ENCODE results near the gene SGO2. TPM values are rescaled to one million over a fixed set of nuclear protein-coding genes. Genes with fewer than 3 reads are reported as not detected.
"Not testable (repeated sequence)": the region's sequence is repeated elsewhere in the genome, so short reads cannot be mapped to it uniquely, and the experiment has no call there.

SGO2 gene
- total and polyA plus RNA-seq, 2 donors from 2014 or later = 0.69 to 1.7 TPM

- H3K4me1 ChIP-seq (ENCODE audit: control insufficient read depth in 2 of 3, insufficient read depth in 2 of 3, low read depth in 1 of 3, low read length in 3 of 3) = no peaks in the 10 kb centered on the region
- H3K27ac ChIP-seq (ENCODE audit: low read depth in 2 of 2, low read length in 2 of 2) = no peak overlapping the region
- FAIRE-seq (no peak), DNase-seq (no peak)
- H3K9ac ChIP-seq (ENCODE audit: low read length in 3 of 3) = no peak overlapping the region
- H3K27me3 ChIP-seq (ENCODE audit: control insufficient read depth, insufficient read depth, low read length) = no peaks in the 10 kb centered on the region
- TF ChIP-seq CTCF (IDR thresholded peaks at IDR 0.05; ENCODE audit: borderline replicate concordance, extremely low read depth, insufficient read depth) = no peak
- no peak overlapping the region for H3K4me3 ChIP-seq (ENCODE audit: low read length in 3 of 3)
- no peaks in the 10 kb centered on the region for H3K36me3 ChIP-seq (ENCODE audit: control insufficient read depth in 2 of 3, insufficient read depth in 3 of 3, low read length in 3 of 3)
- intact Hi-C loops (cut with DNase I) = no loop called here
- H3K9me3 ChIP-seq (ENCODE audit: control insufficient read depth in 2 of 3, insufficient read depth in 1 of 3, low read length in 3 of 3) = no peaks in the 10 kb centered on the region
Measured at GRCh38 chr2:200533754-200534153, 7.7 kb downstream of the SGO2 start.

GRCh38 chr2:200534572-200534971 lies 8.6 kb downstream of the SGO2 start:
- H3K27me3 ChIP-seq (ENCODE audit: control insufficient read depth, insufficient read depth, low read length) = no peaks in the 10 kb centered on the region
- H3K27ac ChIP-seq (ENCODE audit: low read depth in 2 of 2, low read length in 2 of 2) = no peak overlapping the region
- no peak overlapping the region for H3K9ac ChIP-seq (ENCODE audit: low read length in 3 of 3)
- DNase-seq (no peak), FAIRE-seq (no peak)
- no peaks in the 10 kb centered on the region for H3K9me3 ChIP-seq (ENCODE audit: control insufficient read depth in 2 of 3, insufficient read depth in 1 of 3, low read length in 3 of 3)
- intact Hi-C loops (cut with DNase I) = no loop called here
- no peak overlapping the region for H3K4me3 ChIP-seq (ENCODE audit: low read length in 3 of 3)
- no peaks in the 10 kb centered on the region for H3K36me3 ChIP-seq (ENCODE audit: control insufficient read depth in 2 of 3, insufficient read depth in 3 of 3, low read length in 3 of 3)
- no peaks in the 10 kb centered on the region for H3K4me1 ChIP-seq (ENCODE audit: control insufficient read depth in 2 of 3, insufficient read depth in 2 of 3, low read depth in 1 of 3, low read length in 3 of 3)
- no peak for TF ChIP-seq CTCF (IDR thresholded peaks at IDR 0.05; ENCODE audit: borderline replicate concordance, extremely low read depth, insufficient read depth)

GRCh38 chr2:200538139-200538538 lies 12.1 kb downstream of the SGO2 start:
- H3K36me3 ChIP-seq (ENCODE audit: control insufficient read depth in 2 of 3, insufficient read depth in 3 of 3, low read length in 3 of 3) = no peaks in the 10 kb centered on the region
- H3K4me3 ChIP-seq (ENCODE audit: low read length in 3 of 3) = no peak overlapping the region
- H3K27me3 ChIP-seq (ENCODE audit: control insufficient read depth, insufficient read depth, low read length) = no peaks in the 10 kb centered on the region
- no peaks in the 10 kb centered on the region for H3K4me1 ChIP-seq (ENCODE audit: control insufficient read depth in 2 of 3, insufficient read depth in 2 of 3, low read depth in 1 of 3, low read length in 3 of 3)
- no peak overlapping the region for H3K27ac ChIP-seq (ENCODE audit: low read depth in 2 of 2, low read length in 2 of 2)
- no peak for TF ChIP-seq CTCF (IDR thresholded peaks at IDR 0.05; ENCODE audit: borderline replicate concordance, extremely low read depth, insufficient read depth)
- no peaks in the 10 kb centered on the region for H3K9me3 ChIP-seq (ENCODE audit: control insufficient read depth in 2 of 3, insufficient read depth in 1 of 3, low read length in 3 of 3)
- H3K9ac ChIP-seq (ENCODE audit: low read length in 3 of 3) = no peak overlapping the region
- intact Hi-C loops (cut with DNase I) = no loop called here
- DNase-seq (no peak), FAIRE-seq (no peak)

GRCh38 chr2:200540793-200541192 lies 14.8 kb downstream of the SGO2 start:
- intact Hi-C loops (cut with DNase I) = no loop called here
- H3K27me3 ChIP-seq (ENCODE audit: control insufficient read depth, insufficient read depth, low read length) = no peaks in the 10 kb centered on the region
- H3K9ac ChIP-seq (ENCODE audit: low read length in 3 of 3) = no peak overlapping the region
- H3K4me1 ChIP-seq (ENCODE audit: control insufficient read depth in 2 of 3, insufficient read depth in 2 of 3, low read depth in 1 of 3, low read length in 3 of 3) = no peaks in the 10 kb centered on the region
- DNase-seq = no peak
- no peaks in the 10 kb centered on the region for H3K9me3 ChIP-seq (ENCODE audit: control insufficient read depth in 2 of 3, insufficient read depth in 1 of 3, low read length in 3 of 3)
- no peaks in the 10 kb centered on the region for H3K36me3 ChIP-seq (ENCODE audit: control insufficient read depth in 2 of 3, insufficient read depth in 3 of 3, low read length in 3 of 3)
- no peak overlapping the region for H3K27ac ChIP-seq (ENCODE audit: low read depth in 2 of 2, low read length in 2 of 2)
- no peak overlapping the region for H3K4me3 ChIP-seq (ENCODE audit: low read length in 3 of 3)
- no peak for FAIRE-seq
- no peak for TF ChIP-seq CTCF (IDR thresholded peaks at IDR 0.05; ENCODE audit: borderline replicate concordance, extremely low read depth, insufficient read depth)

- H3K4me1 ChIP-seq (ENCODE audit: control insufficient read depth in 2 of 3, insufficient read depth in 2 of 3, low read depth in 1 of 3, low read length in 3 of 3); H3K9me3 ChIP-seq (ENCODE audit: control insufficient read depth in 2 of 3, insufficient read depth in 1 of 3, low read length in 3 of 3); FAIRE-seq; H3K36me3 ChIP-seq (ENCODE audit: control insufficient read depth in 2 of 3, insufficient read depth in 3 of 3, low read length in 3 of 3); H3K27ac ChIP-seq (ENCODE audit: low read depth in 2 of 2, low read length in 2 of 2); H3K9ac ChIP-seq (ENCODE audit: low read length in 3 of 3); H3K4me3 ChIP-seq (ENCODE audit: low read length in 3 of 3); DNase-seq; intact Hi-C loops (cut with DNase I); H3K27me3 ChIP-seq (ENCODE audit: control insufficient read depth, insufficient read depth, low read length): not testable (repeated sequence)
Measured at GRCh38 chr2:200566596-200566995, 40.6 kb downstream of the SGO2 start.

Data from kidney (tissue), 14 donors.